C4-2B (cell line): ENCODE results near the gene RNF149.

Experiments
- H3K27ac ChIP-seq: fragments of 450-650 bp; 2 replicates; pipeline ENCODE4 v1.5.1; 2017
- CTCF ChIP-seq: fragments of 450-650 bp; conservative IDR thresholded peaks from 2 replicates; pipeline ENCODE4 v1.5.1; 2017; ENCODE audit warnings: mild to moderate bottlenecking
- ZFX ChIP-seq: fragments of 450-650 bp; IDR thresholded peaks from 2 replicates; pipeline ENCODE4 v1.6.1; 2017

RNF149 gene

DNA sequence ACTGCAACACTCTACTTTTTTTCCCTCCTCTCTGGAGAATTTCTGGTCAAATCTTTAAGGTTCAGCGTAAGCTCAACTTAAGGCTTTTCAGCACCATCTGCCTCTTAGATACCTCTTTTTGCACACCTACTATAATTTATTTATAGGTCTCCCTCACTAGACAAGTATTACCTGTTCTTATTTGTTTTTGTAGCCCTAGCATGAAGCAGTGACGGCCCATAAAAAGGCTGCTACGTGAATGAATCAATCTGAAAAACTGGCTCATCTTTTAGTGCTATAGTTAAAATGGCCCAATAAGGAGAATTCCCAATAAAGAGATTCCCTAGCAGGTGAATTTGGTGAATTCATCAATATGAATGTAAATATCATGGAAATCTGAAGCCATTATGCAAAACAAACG lies 6.5 kb downstream of the RNF149 start:
- no peak overlapping the region for H3K27ac ChIP-seq

DNA sequence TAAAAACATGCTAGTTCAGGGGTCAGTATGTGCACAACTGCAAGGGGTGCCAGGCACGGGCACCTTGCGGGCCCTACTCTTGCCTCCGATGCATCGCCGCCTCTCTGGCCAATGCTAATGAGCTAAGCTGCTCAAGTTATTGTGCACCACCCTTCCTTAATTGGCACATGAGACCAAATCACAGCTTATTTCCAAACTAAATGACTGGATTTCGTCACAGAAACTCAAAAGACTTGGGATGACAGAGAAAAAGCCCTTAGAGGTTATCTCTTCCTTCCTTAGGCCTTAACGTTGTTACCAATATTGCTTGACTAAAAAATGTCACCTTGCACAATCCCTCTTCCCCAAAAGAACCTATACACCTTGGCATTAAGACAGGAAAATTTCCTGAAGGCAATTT lies 7.7 kb downstream of the RNF149 start:
- no peak for TF ChIP-seq ZFX
- TF ChIP-seq CTCF: no peak
- H3K27ac ChIP-seq: no peak overlapping the region

More for the DNA sequence above, 6.5 kb downstream of the RNF149 start:
- TF ChIP-seq CTCF: no peak
- TF ChIP-seq ZFX: no peak

- TF ChIP-seq CTCF (no peak), ZFX (no peak)
- no peak overlapping the region for H3K27ac ChIP-seq
Observed at GRCh38 chr2:101300164-101300563, 8.3 kb downstream of the RNF149 start.

DNA sequence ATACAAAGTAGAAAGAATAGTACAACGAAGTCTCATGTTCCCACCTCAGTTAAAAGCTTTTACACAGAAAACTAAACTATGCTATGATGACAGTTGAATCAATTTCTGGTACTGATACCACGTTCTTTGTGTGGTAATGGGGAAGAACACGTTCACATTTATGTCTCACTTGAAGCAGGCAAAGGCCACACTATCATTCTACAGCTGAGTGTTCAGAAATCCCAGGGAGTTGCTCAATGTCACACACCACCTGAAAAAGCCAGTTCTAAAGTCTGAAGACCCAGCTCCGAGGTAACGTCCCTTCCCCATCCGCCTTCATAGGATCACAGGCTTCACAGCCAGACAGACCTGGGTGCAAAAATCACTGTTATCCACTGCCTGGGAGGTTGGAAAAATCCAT lies 8.9 kb downstream of the RNF149 start:
- H3K27ac ChIP-seq: no peak overlapping the region
- TF ChIP-seq ZFX: no peak
- TF ChIP-seq CTCF: no peak

DNA sequence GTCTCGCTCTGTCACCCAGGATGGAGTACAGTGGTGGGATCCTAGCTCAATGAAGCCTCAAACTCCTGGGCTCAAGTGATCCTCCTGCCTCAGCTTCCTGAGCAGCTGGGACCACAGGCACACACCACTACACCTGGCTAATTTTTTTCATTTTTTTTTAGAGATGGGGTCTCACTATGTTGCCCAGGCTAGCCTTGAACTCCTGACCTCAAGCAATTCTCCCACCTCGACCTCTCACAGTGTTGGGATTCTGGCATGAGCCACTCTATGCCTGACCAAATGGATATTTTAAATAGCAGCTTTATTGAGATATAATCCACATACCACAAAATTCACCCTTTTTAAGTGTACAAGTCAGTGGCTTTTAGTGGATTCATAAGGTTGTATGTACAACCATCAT lies 11.1 kb downstream of the RNF149 start:
- H3K27ac ChIP-seq: no peak overlapping the region
- TF ChIP-seq CTCF (no peak), ZFX (no peak)

DNA sequence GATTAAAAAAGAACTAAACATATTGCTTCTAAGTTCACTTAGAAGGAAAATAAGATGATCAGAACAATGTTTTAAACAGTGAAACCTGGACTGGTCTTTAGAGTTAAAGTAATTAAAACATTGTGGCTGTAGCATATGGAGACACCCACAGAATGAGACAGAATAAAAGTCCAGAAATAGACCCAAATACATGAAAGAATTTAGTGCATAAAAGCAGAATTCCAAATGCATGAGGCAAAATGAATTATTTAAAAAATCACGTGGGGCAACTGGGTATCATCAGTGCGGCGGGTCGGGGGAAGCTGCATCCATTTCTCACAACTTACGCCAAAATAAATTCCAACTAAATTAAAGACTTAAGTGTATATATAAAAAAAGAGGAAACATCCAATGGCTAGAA lies 12.1 kb downstream of the RNF149 start:
- TF ChIP-seq ZFX: no peak
- TF ChIP-seq CTCF: no peak

GRCh38 chr2:101295895-101296294 lies 12.6 kb downstream of the RNF149 start:
- H3K27ac ChIP-seq: no peak overlapping the region
- TF ChIP-seq CTCF: no peak
- no peak for TF ChIP-seq ZFX

More for the DNA sequence above, 12.1 kb downstream of the RNF149 start:
- no peak overlapping the region for H3K27ac ChIP-seq
